Measurements from ENCODE around the gene ITLN2. TPM values are rescaled to one million over a fixed set of nuclear protein-coding genes. Genes with fewer than 3 reads are reported as not detected.

The ITLN2 gene
- total and polyA plus RNA-seq, 2 donors (not counting 3 experiments of a cell fraction or from before 2014, with no cell fraction given): 0.46 TPM; not detected in 1

DNA sequence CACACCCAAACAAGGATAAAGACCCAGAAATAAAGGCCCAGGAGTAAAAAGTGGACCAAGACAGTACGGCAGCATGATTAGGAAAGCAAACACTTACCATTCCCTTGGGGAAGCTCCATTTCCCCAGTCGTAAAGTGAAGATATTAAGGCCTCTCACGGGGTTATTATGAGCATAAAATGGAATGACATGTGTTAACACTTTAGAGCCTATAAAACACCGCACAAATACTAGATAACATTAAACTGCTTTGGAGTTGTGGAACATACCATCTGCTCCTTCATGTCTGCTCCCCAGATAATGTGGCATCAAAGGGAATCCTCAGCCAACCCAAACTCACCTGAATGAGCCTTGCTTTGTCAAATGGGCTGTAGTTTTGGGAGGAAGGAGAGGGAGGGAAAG lies 8.9 kb upstream of the ITLN2 start:
- FAIRE-seq (no peak), DNase-seq (ENCODE audit: low read depth, low spot score) (no peak)
- Histone ChIP-seq H3K27me3 (ENCODE audit: control insufficient read depth in 2 of 2, insufficient read depth in 2 of 2, low read length in 2 of 2) (no peaks in the 10 kb centered on the region), H3K9ac (replicated peaks; ENCODE audit: extremely low read depth, insufficient read depth, low read length) (no peak overlapping the region), H3K27ac (ENCODE audit: insufficient read depth, low read depth, low read length) (no peak overlapping the region), H2AFZ (ENCODE audit: low read depth, low read length) (no peak overlapping the region), H3K4me2 (ENCODE audit: insufficient read depth, low read length) (no peak overlapping the region), H3K4me1 (ENCODE audit: control insufficient read depth, extremely low read depth, insufficient read depth, low read length) (no peaks in the 10 kb centered on the region), H4K20me1 (replicated peaks; ENCODE audit: control insufficient read depth, extremely low read depth, insufficient read depth, low read length) (no peaks in the 10 kb centered on the region), H3K36me3 (ENCODE audit: control insufficient read depth in 2 of 2, extremely low read depth in 1 of 2, insufficient read depth in 2 of 2, low read length in 2 of 2) (no peaks in the 10 kb centered on the region), H3K9me3 (replicated peaks; ENCODE audit: control insufficient read depth, insufficient read depth, low read length) (no peaks in the 10 kb centered on the region), H3K4me3 (replicated peaks in 1 of 3; ENCODE audit: insufficient read depth in 1 of 3, low read depth in 1 of 3, low read length in 3 of 3) (no peak overlapping the region), H3K9me1 (replicated peaks; ENCODE audit: control insufficient read depth, extremely low read depth, insufficient read depth, low read length) (no peaks in the 10 kb centered on the region), H3K79me2 (ENCODE audit: control insufficient read depth, insufficient read depth, low read length) (no peaks in the 10 kb centered on the region)
- ChIA-PET POLR2A (no interaction called here), CTCF (no interaction called here)
- no TSS peak for BruUV-seq (replicated peaks)
- dilution Hi-C loops (cut with MboI; ENCODE audit: extremely low pct_ligation_motif_present, low sequenced_read_pairs) (no loop called here), intact Hi-C loops (cut with micrococcal nuclease) (no loop called here)
- no peak for TF ChIP-seq GATA2 (IDR thresholded peaks at IDR 0.05; ENCODE audit: insufficient read depth, insufficient read length, low read depth, low read length)
- TF ChIP-seq, protein P1, sequence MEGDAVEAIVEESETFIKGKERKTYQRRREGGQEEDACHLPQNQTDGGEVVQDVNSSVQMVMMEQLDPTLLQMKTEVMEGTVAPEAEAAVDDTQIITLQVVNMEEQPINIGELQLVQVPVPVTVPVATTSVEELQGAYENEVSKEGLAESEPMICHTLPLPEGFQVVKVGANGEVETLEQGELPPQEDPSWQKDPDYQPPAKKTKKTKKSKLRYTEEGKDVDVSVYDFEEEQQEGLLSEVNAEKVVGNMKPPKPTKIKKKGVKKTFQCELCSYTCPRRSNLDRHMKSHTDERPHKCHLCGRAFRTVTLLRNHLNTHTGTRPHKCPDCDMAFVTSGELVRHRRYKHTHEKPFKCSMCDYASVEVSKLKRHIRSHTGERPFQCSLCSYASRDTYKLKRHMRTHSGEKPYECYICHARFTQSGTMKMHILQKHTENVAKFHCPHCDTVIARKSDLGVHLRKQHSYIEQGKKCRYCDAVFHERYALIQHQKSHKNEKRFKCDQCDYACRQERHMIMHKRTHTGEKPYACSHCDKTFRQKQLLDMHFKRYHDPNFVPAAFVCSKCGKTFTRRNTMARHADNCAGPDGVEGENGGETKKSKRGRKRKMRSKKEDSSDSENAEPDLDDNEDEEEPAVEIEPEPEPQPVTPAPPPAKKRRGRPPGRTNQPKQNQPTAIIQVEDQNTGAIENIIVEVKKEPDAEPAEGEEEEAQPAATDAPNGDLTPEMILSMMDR (IDR thresholded peaks at IDR 0.05; ENCODE audit: extremely low read depth in 1 of 2, insufficient read depth in 1 of 2, low read depth in 1 of 2, low read length in 2 of 2): no peak
- no peak for TF ChIP-seq MYC (IDR thresholded peaks at IDR 0.05; ENCODE audit: low read depth, low read length)
- TF ChIP-seq EZH2 (IDR thresholded peaks at IDR 0.05; ENCODE audit: borderline replicate concordance, low read depth, low read length, severe bottlenecking): no peak
- no peak for TF ChIP-seq POLR2A (IDR thresholded peaks at IDR 0.05; ENCODE audit: low read depth, low read length)
- no peak for TF ChIP-seq JUN (IDR thresholded peaks at IDR 0.05; ENCODE audit: borderline replicate concordance, insufficient read depth, insufficient read length, low read depth)
- TF ChIP-seq, protein P2, sequence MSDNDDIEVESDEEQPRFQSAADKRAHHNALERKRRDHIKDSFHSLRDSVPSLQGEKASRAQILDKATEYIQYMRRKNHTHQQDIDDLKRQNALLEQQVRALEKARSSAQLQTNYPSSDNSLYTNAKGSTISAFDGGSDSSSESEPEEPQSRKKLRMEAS (IDR thresholded peaks at IDR 0.05; ENCODE audit: insufficient read depth, insufficient read length): no peak
- no peak for TF ChIP-seq POLR2AphosphoS5 (IDR thresholded peaks at IDR 0.05; ENCODE audit: insufficient read depth, low read depth, low read length)
- no peak for TF ChIP-seq FOS (IDR thresholded peaks at IDR 0.05; ENCODE audit: borderline replicate concordance, insufficient read depth, low read length)
